ENCODE data around the gene ZNF335.

DNA sequence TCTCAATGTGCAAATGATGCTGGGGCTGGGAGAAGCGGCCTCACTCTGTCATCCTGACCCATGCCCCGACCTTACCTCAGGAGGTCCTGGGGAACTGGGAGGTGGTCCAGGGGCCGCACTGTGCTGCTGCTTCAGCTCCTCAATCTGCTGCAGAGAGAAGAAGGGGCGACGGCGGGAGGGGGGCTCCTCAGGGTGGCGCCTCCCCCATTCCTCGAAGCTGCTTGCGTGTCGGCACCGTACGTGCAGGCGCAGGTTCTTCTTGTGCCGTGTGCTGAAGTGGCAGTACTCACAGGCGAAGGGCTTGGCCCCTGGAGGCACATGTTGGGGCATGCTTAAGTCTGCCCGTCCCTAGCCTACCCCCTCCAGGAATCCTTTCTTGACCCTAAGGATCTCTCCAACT lies 12.9 kb downstream of the ZNF335 start:
- TF ChIP-seq TAF1 (IDR thresholded peaks at IDR 0.05; ENCODE audit: borderline replicate concordance, insufficient read depth, low read length) (no peak), SIN3A (IDR thresholded peaks at IDR 0.05; ENCODE audit: borderline replicate concordance, insufficient read depth, low read length) (no peak), POLR2AphosphoS5 (IDR thresholded peaks at IDR 0.05; ENCODE audit: low read depth, low read length) (no peak), FOXP2 (optimal IDR thresholded peaks at IDR 0.05; ENCODE audit: borderline replicate concordance, extremely low read depth, extremely low read length, insufficient read depth) (no peak)
- TF ChIP-seq, protein P1, sequence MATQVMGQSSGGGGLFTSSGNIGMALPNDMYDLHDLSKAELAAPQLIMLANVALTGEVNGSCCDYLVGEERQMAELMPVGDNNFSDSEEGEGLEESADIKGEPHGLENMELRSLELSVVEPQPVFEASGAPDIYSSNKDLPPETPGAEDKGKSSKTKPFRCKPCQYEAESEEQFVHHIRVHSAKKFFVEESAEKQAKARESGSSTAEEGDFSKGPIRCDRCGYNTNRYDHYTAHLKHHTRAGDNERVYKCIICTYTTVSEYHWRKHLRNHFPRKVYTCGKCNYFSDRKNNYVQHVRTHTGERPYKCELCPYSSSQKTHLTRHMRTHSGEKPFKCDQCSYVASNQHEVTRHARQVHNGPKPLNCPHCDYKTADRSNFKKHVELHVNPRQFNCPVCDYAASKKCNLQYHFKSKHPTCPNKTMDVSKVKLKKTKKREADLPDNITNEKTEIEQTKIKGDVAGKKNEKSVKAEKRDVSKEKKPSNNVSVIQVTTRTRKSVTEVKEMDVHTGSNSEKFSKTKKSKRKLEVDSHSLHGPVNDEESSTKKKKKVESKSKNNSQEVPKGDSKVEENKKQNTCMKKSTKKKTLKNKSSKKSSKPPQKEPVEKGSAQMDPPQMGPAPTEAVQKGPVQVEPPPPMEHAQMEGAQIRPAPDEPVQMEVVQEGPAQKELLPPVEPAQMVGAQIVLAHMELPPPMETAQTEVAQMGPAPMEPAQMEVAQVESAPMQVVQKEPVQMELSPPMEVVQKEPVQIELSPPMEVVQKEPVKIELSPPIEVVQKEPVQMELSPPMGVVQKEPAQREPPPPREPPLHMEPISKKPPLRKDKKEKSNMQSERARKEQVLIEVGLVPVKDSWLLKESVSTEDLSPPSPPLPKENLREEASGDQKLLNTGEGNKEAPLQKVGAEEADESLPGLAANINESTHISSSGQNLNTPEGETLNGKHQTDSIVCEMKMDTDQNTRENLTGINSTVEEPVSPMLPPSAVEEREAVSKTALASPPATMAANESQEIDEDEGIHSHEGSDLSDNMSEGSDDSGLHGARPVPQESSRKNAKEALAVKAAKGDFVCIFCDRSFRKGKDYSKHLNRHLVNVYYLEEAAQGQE (IDR thresholded peaks at IDR 0.05; ENCODE audit: insufficient read depth in 1 of 2, low read depth in 2 of 2, low read length in 2 of 2), result no peak
